ENCODE measurements around the gene KCTD17.

KCTD17 gene

GRCh38 chr22:37012262-37012904 lies 39.2 kb upstream of the KCTD17 start:
- Histone ChIP-seq H3K9me3 (ENCODE audit: insufficient read depth, low read depth, low read length) (no peaks in the 10 kb centered on the region), H3K4me2 (ENCODE audit: low read depth, low read length, poor library complexity, severe bottlenecking) (no peak overlapping the region), H3K79me2 (ENCODE audit: insufficient read depth, low read length) (peaks cover 15% of the 10 kb centered on the region; the same call in 1 of the 2 replicates), H3K9me2 (replicated peaks; ENCODE audit: low read depth, low read length) (no peaks in the 10 kb centered on the region), H3K9ac (ENCODE audit: low read depth, low read length, poor library complexity, severe bottlenecking) (no peak overlapping the region), H3K36me3 (ENCODE audit: insufficient read depth, low read length) (no peaks in the 10 kb centered on the region), H4K20me1 (ENCODE audit: insufficient read depth, low read length, poor library complexity, severe bottlenecking) (peaks cover 10% of the 10 kb centered on the region), H3K4me3 (ENCODE audit: low read length, poor library complexity, severe bottlenecking) (no peak overlapping the region), H3K4me1 (ENCODE audit: insufficient read depth, low read length, poor library complexity, severe bottlenecking) (peaks cover 34% of the 10 kb centered on the region), H3F3A (ENCODE audit: low read depth) (no peaks in the 10 kb centered on the region), H3K27me3 (ENCODE audit: insufficient read depth, low read length, poor library complexity, severe bottlenecking) (no peaks in the 10 kb centered on the region), H2AFZ (ENCODE audit: low read length) (no peak overlapping the region)
- TF ChIP-seq EZH2phosphoT487 (IDR thresholded peaks at IDR 0.05; ENCODE audit: borderline replicate concordance) (no peak), CTCF (conservative IDR thresholded peaks at IDR 0.05; ENCODE audit: low read length) (no peak)

GRCh38 chr22:37012956-37013355 lies 38.6 kb upstream of the KCTD17 start:
- Histone ChIP-seq H3K36me3 (ENCODE audit: insufficient read depth, low read length) (no peaks in the 10 kb centered on the region), H2AFZ (ENCODE audit: low read length) (no peak overlapping the region), H3K9me3 (ENCODE audit: insufficient read depth, low read depth, low read length) (no peaks in the 10 kb centered on the region), H3K4me2 (ENCODE audit: low read depth, low read length, poor library complexity, severe bottlenecking) (no peak overlapping the region), H3K9ac (ENCODE audit: low read depth, low read length, poor library complexity, severe bottlenecking) (no peak overlapping the region), H3K9me2 (replicated peaks; ENCODE audit: low read depth, low read length) (no peaks in the 10 kb centered on the region), H3F3A (ENCODE audit: low read depth) (no peaks in the 10 kb centered on the region), H3K79me2 (ENCODE audit: insufficient read depth, low read length) (peaks cover 20% of the 10 kb centered on the region), H3K4me3 (ENCODE audit: low read length, poor library complexity, severe bottlenecking) (no peak overlapping the region), H4K20me1 (ENCODE audit: insufficient read depth, low read length, poor library complexity, severe bottlenecking) (peaks cover 15% of the 10 kb centered on the region), H3K27me3 (ENCODE audit: insufficient read depth, low read length, poor library complexity, severe bottlenecking) (no peaks in the 10 kb centered on the region), H3K4me1 (ENCODE audit: insufficient read depth, low read length, poor library complexity, severe bottlenecking) (peaks cover 34% of the 10 kb centered on the region)
- TF ChIP-seq CTCF (conservative IDR thresholded peaks at IDR 0.05; ENCODE audit: low read length) = no peak
- no peak for TF ChIP-seq EZH2phosphoT487 (IDR thresholded peaks at IDR 0.05; ENCODE audit: borderline replicate concordance)

GRCh38 chr22:37014415-37014806 lies 37.1 kb upstream of the KCTD17 start:
- Histone ChIP-seq H4K20me1 (ENCODE audit: insufficient read depth, low read length, poor library complexity, severe bottlenecking) (peaks cover 25% of the 10 kb centered on the region), H3K79me2 (ENCODE audit: insufficient read depth, low read length) (peaks cover 33% of the 10 kb centered on the region), H3K4me1 (ENCODE audit: insufficient read depth, low read length, poor library complexity, severe bottlenecking) (peaks cover 30% of the 10 kb centered on the region), H3K4me3 (ENCODE audit: low read length, poor library complexity, severe bottlenecking) (no peak overlapping the region), H3K36me3 (ENCODE audit: insufficient read depth, low read length) (no peaks in the 10 kb centered on the region), H3K9ac (ENCODE audit: low read depth, low read length, poor library complexity, severe bottlenecking) (no peak overlapping the region), H3K9me3 (ENCODE audit: insufficient read depth, low read depth, low read length) (no peaks in the 10 kb centered on the region), H3K9me2 (replicated peaks; ENCODE audit: low read depth, low read length) (no peaks in the 10 kb centered on the region), H2AFZ (ENCODE audit: low read length) (no peak overlapping the region), H3K4me2 (ENCODE audit: low read depth, low read length, poor library complexity, severe bottlenecking) (no peak overlapping the region), H3F3A (ENCODE audit: low read depth) (no peaks in the 10 kb centered on the region), H3K27me3 (ENCODE audit: insufficient read depth, low read length, poor library complexity, severe bottlenecking) (no peaks in the 10 kb centered on the region)
- TF ChIP-seq CTCF (conservative IDR thresholded peaks at IDR 0.05; ENCODE audit: low read length) (no peak), EZH2phosphoT487 (IDR thresholded peaks at IDR 0.05; ENCODE audit: borderline replicate concordance) (no peak)

Data from Loucy (cell line).